HG03378 (cell line): ENCODE measurements around the gene SLC25A26.

Experiments
- ATAC-seq: cut with Tn5 transposase; IDR thresholded peaks from one replicate; pipeline ENCODE4 v1.9.1; 2021; ENCODE audit warnings: mild to moderate bottlenecking, moderate library complexity; ENCODE audit not compliant: unreplicated experiment

The SLC25A26 gene

GRCh38 chr3:66366747-66367146 lies 145.9 kb downstream of the SLC25A26 start:
- no peak for ATAC-seq

GRCh38 chr3:66367979-66368378 lies 147.2 kb downstream of the SLC25A26 start:
- ATAC-seq = no peak

- no peak for ATAC-seq
These were observed 149.4 kb downstream of the SLC25A26 start for GRCh38 chr3:66370179-66370578.

GRCh38 chr3:66371432-66371831 lies 150.6 kb downstream of the SLC25A26 start:
- ATAC-seq = no peak

- ATAC-seq = no peak
These were observed 152.0 kb downstream of the SLC25A26 start for GRCh38 chr3:66372681-66373350.

GRCh38 chr3:66376568-66376967 lies 155.8 kb downstream of the SLC25A26 start:
- ATAC-seq = no peak

GRCh38 chr3:66377800-66378199 lies 157.0 kb downstream of the SLC25A26 start:
- ATAC-seq = no peak

- ATAC-seq = no peak
These were observed 157.5 kb downstream of the SLC25A26 start for GRCh38 chr3:66378256-66378655.

- ATAC-seq = no peak
These were observed 158.8 kb downstream of the SLC25A26 start for GRCh38 chr3:66379565-66379964.

- no peak for ATAC-seq
These were observed 159.6 kb downstream of the SLC25A26 start for GRCh38 chr3:66380200-66380932.

- no peak for ATAC-seq
These were observed 160.8 kb downstream of the SLC25A26 start for GRCh38 chr3:66381626-66382025.

- ATAC-seq = no peak
These were observed 161.3 kb downstream of the SLC25A26 start for GRCh38 chr3:66382142-66382541.

- no peak for ATAC-seq
These were observed 162.2 kb downstream of the SLC25A26 start for GRCh38 chr3:66383023-66383422.

- ATAC-seq = no peak
These were observed 163.4 kb downstream of the SLC25A26 start for GRCh38 chr3:66383998-66384745.

- no peak for ATAC-seq
These were observed 164.3 kb downstream of the SLC25A26 start for GRCh38 chr3:66385066-66385465.

GRCh38 chr3:66386011-66386924 lies 165.5 kb downstream of the SLC25A26 start:
- peak; percentile 87 for ATAC-seq

- ATAC-seq = peak; percentile 49
These were observed 166.3 kb downstream of the SLC25A26 start for GRCh38 chr3:66386925-66387650.

- peak; percentile 25 for ATAC-seq
These were observed 169.2 kb downstream of the SLC25A26 start for GRCh38 chr3:66390013-66390412.

GRCh38 chr3:66392512-66392911 lies 171.7 kb downstream of the SLC25A26 start:
- ATAC-seq = no peak

GRCh38 chr3:66392966-66393332 lies 172.1 kb downstream of the SLC25A26 start:
- ATAC-seq = no peak
